ENCODE measurements around the gene SLC38A7. TPM values are rescaled to one million over a fixed set of nuclear protein-coding genes. Genes with fewer than 3 reads are reported as not detected.
"Not testable (repeated sequence)": the region's sequence is repeated elsewhere in the genome, so short reads cannot be mapped to it uniquely, and the experiment has no call there.

The SLC38A7 gene
- total RNA-seq, 3 donors from 2014 or later = 10.4 to 14.5 (median 12.2) TPM

DNA sequence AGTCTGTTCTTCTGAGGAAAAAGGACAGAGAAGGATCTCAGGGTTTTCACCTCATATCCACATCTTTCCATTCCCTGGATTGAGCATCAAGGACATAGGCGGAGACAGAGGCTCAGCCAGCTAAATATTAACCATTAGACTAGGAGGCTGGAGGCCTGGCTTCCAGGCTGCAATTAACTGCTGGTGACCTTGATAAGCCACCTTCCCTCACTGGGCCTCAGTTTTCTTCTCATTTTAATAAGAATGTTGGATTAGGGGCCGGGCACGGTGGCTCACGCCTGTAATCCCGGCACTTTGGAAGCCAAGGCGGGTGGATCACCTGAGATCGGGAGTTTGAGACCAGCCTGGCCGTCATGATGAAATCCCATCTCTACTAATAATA is 29.4 kb downstream of the SLC38A7 start:
- no peaks in the 10 kb centered on the region for H3K9me3 Mint-ChIP-seq
- no peaks in the 10 kb centered on the region for H3K36me3 Mint-ChIP-seq (ENCODE audit: insufficient read depth)
- DNase-seq (no peak), ATAC-seq (no peak)
- H3K4me1 Mint-ChIP-seq (ENCODE audit: low read depth) = no peaks in the 10 kb centered on the region
- no peaks in the 10 kb centered on the region for H3K27me3 Mint-ChIP-seq (ENCODE audit: low read depth)
- no peak overlapping the region for H3K4me3 Mint-ChIP-seq

GRCh38 chr16:58654560-58655214 is 29.9 kb downstream of the SLC38A7 start:
- Mint-ChIP-seq H3K4me3 (no peak overlapping the region), H3K36me3 (ENCODE audit: insufficient read depth) (no peaks in the 10 kb centered on the region), H3K27me3 (ENCODE audit: low read depth) (no peaks in the 10 kb centered on the region), H3K9me3 (no peaks in the 10 kb centered on the region), H3K4me1 (ENCODE audit: low read depth) (no peaks in the 10 kb centered on the region)
- DNase-seq (no peak), ATAC-seq (no peak)

DNA sequence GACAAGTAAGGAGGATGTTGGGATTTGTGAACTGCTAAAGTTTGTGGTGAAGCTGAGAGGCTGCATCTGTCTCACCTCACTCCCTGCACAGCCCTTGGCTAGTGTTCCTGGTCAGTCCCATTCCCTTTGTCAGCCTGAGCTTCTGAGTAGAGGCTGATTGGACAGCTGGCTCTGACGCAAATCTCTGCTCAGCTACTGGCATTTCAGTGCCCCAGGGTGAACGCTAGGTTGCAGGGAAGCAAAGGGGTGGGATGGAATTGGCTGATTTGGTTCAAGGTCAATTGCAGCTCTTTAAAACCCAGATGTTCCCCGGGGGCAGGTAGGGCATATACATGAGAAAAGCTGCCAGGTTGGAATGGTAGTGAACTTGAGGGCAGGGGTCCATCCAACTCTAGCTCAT is 31.8 kb downstream of the SLC38A7 start:
- H3K36me3 Mint-ChIP-seq (ENCODE audit: insufficient read depth) = no peaks in the 10 kb centered on the region
- no peaks in the 10 kb centered on the region for H3K27me3 Mint-ChIP-seq (ENCODE audit: low read depth)
- no peaks in the 10 kb centered on the region for H3K4me1 Mint-ChIP-seq (ENCODE audit: low read depth)
- no peak for ATAC-seq
- no peaks in the 10 kb centered on the region for H3K9me3 Mint-ChIP-seq
- no peak overlapping the region for H3K4me3 Mint-ChIP-seq
- DNase-seq = no peak

- DNase-seq = no peak
- Mint-ChIP-seq H3K36me3 (ENCODE audit: insufficient read depth) (no peaks in the 10 kb centered on the region), H3K4me3 (no peak overlapping the region), H3K9me3 (no peaks in the 10 kb centered on the region), H3K27me3 (ENCODE audit: low read depth) (no peaks in the 10 kb centered on the region), H3K4me1 (ENCODE audit: low read depth) (no peaks in the 10 kb centered on the region)
- ATAC-seq = no peak
These were observed 32.6 kb downstream of the SLC38A7 start for GRCh38 chr16:58651965-58652348.

DNA sequence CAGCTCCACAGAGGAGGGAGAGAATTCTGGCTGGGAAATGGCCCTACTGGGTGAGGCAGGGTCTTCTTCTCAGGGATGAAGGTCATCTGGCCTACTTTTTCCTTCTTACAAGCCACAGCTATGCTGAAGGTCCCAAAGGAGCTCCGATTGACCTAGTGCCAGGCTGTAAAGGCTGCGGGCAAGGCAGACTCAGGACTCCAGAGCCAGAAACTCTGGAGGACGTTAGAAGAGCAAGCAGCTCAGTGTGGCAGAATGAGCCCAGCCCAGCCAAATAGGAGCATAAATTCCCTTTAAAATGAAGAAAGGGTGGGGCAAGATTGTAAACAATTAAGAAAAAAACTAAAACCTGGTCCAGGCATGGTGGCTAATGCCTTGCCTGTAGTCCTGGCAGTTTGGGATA is 34.9 kb downstream of the SLC38A7 start:
- no peak for ATAC-seq
- Mint-ChIP-seq H3K4me3 (no peak overlapping the region), H3K4me1 (ENCODE audit: low read depth) (no peaks in the 10 kb centered on the region), H3K9me3 (no peaks in the 10 kb centered on the region), H3K27me3 (ENCODE audit: low read depth) (no peaks in the 10 kb centered on the region), H3K36me3 (ENCODE audit: insufficient read depth) (no peaks in the 10 kb centered on the region)
- DNase-seq = no peak

GRCh38 chr16:58647107-58647506 is 37.5 kb downstream of the SLC38A7 start:
- H3K36me3 Mint-ChIP-seq (ENCODE audit: insufficient read depth) = no peaks in the 10 kb centered on the region
- no peak overlapping the region for H3K4me3 Mint-ChIP-seq
- no peaks in the 10 kb centered on the region for H3K27me3 Mint-ChIP-seq (ENCODE audit: low read depth)
- no peaks in the 10 kb centered on the region for H3K9me3 Mint-ChIP-seq
- no peak for ATAC-seq
- no peaks in the 10 kb centered on the region for H3K4me1 Mint-ChIP-seq (ENCODE audit: low read depth)
- DNase-seq = no peak

- no peaks in the 10 kb centered on the region for H3K27me3 Mint-ChIP-seq (ENCODE audit: low read depth)
- H3K4me1 Mint-ChIP-seq (ENCODE audit: low read depth) = no peaks in the 10 kb centered on the region
- no peaks in the 10 kb centered on the region for H3K36me3 Mint-ChIP-seq (ENCODE audit: insufficient read depth)
- H3K9me3 Mint-ChIP-seq = no peaks in the 10 kb centered on the region
- no peak overlapping the region for H3K4me3 Mint-ChIP-seq
- no peak for ATAC-seq
- DNase-seq = no peak
These were observed 39.6 kb downstream of the SLC38A7 start for GRCh38 chr16:58644765-58645487.

- H3K27me3 Mint-ChIP-seq (ENCODE audit: low read depth) = no peaks in the 10 kb centered on the region
- no peaks in the 10 kb centered on the region for H3K9me3 Mint-ChIP-seq
- no peaks in the 10 kb centered on the region for H3K4me1 Mint-ChIP-seq (ENCODE audit: low read depth)
- ATAC-seq = no peak
- no peak for DNase-seq
- H3K36me3 Mint-ChIP-seq (ENCODE audit: insufficient read depth) = no peaks in the 10 kb centered on the region
- H3K4me3 Mint-ChIP-seq = no peak overlapping the region
These were observed 40.5 kb downstream of the SLC38A7 start for GRCh38 chr16:58644108-58644507.

GRCh38 chr16:58640949-58641348 is 43.6 kb downstream of the SLC38A7 start:
- Mint-ChIP-seq H3K9me3 (no peaks in the 10 kb centered on the region), H3K4me3 (no peak overlapping the region), H3K27me3 (ENCODE audit: low read depth) (peaks cover 4% of the 10 kb centered on the region), H3K4me1 (ENCODE audit: low read depth) (no peaks in the 10 kb centered on the region), H3K36me3 (ENCODE audit: insufficient read depth) (no peaks in the 10 kb centered on the region)
- ATAC-seq (no peak), DNase-seq (no peak)

GRCh38 chr16:58639836-58640235 is 44.7 kb downstream of the SLC38A7 start:
- Mint-ChIP-seq H3K9me3 (no peaks in the 10 kb centered on the region), H3K4me3 (no peak overlapping the region), H3K36me3 (ENCODE audit: insufficient read depth) (no peaks in the 10 kb centered on the region), H3K27me3 (ENCODE audit: low read depth) (peaks cover 4% of the 10 kb centered on the region), H3K4me1 (ENCODE audit: low read depth) (no peaks in the 10 kb centered on the region)
- no peak for DNase-seq
- no peak for ATAC-seq

DNA sequence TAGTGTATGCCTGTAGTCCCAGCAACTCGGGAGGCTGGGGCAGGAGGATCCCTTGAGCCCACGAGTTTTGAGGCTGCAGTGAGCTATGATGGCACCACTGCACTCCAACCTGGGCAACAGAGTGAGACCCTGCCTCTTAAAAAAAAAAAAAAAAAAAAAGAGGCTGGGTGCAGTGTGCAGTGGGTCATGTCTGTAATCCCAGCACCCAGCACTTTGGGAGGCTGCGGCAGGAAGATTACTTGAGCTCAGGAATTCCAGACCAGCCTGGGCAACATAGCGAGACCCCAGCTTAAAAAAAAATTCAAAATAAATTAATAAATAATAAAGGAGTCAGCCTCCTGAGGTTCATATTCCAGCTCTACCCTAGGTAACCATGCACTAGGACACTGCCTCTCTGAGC is 45.3 kb downstream of the SLC38A7 start:
- H3K4me3 Mint-ChIP-seq = no peak overlapping the region
- peaks cover 4% of the 10 kb centered on the region for H3K27me3 Mint-ChIP-seq (ENCODE audit: low read depth)
- DNase-seq (no peak), ATAC-seq (no peak)
- no peaks in the 10 kb centered on the region for H3K9me3 Mint-ChIP-seq
- H3K4me1 Mint-ChIP-seq (ENCODE audit: low read depth) = no peaks in the 10 kb centered on the region
- H3K36me3 Mint-ChIP-seq (ENCODE audit: insufficient read depth) = no peaks in the 10 kb centered on the region

DNA sequence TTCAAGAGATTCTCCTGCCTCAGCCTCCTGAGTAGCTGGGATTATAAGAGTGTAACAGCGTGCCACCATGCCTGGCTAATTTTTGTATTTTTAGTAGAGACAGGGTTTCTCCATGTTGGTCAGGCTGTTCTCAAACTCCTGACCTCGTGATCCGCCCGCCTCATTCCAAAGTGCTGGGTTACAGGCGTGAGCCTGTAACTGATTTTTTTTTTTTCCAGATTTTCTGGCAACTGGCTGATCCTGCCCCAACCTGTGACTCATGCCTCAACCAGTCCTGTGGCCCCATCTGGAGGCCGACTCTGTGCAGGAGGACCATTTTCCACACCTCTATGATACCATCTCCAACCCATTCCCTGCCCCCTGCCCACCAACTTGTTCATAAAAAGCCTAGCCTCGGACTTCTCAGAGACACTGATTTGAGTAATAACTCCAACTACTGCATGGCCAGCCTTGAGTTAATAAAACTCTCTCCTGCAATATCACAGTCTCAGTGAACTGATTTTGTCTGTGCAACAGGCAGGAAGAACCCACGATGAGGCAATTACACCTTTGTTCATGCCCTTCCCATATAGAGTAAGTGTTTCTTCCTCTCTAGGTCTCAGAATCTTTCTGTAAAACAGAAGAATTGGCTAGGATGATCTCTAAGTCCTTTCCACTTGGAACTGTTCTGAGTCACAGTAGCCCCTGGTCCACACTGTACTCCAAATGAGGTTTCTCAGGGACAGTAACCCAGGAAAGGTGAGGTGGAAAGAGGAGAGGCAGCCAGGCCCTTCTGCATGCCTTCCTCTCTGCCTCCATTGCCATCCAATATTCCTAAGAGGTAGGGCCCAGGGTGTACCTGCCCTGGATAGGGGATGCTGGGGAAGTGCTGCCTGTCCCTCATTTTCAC is 46.2 kb downstream of the SLC38A7 start:
- no peak for DNase-seq

GRCh38 chr16:58637021-58637420 is 47.5 kb downstream of the SLC38A7 start:
- not testable (repeated sequence) for H3K4me1 Mint-ChIP-seq (ENCODE audit: low read depth); H3K9me3 Mint-ChIP-seq; H3K27me3 Mint-ChIP-seq (ENCODE audit: low read depth); H3K36me3 Mint-ChIP-seq (ENCODE audit: insufficient read depth); H3K4me3 Mint-ChIP-seq; DNase-seq; ATAC-seq

More for the DNA sequence above, 46.2 kb downstream of the SLC38A7 start:
- Mint-ChIP-seq H3K4me1 (ENCODE audit: low read depth) (no peaks in the 10 kb centered on the region), H3K4me3 (no peak overlapping the region), H3K9me3 (no peaks in the 10 kb centered on the region), H3K27me3 (ENCODE audit: low read depth) (peaks cover 4% of the 10 kb centered on the region), H3K36me3 (ENCODE audit: insufficient read depth) (no peaks in the 10 kb centered on the region)
- ATAC-seq = no peak

- H3K4me3 Mint-ChIP-seq = no peak overlapping the region
- DNase-seq = no peak
- no peaks in the 10 kb centered on the region for H3K36me3 Mint-ChIP-seq (ENCODE audit: insufficient read depth)
- H3K27me3 Mint-ChIP-seq (ENCODE audit: low read depth) = peaks cover 4% of the 10 kb centered on the region
- H3K9me3 Mint-ChIP-seq = no peaks in the 10 kb centered on the region
- ATAC-seq = no peak
- no peaks in the 10 kb centered on the region for H3K4me1 Mint-ChIP-seq (ENCODE audit: low read depth)
These were observed 48.1 kb downstream of the SLC38A7 start for GRCh38 chr16:58636466-58636865.

Measured in activated T-cell treated with anti-CD3 and anti-CD28 coated beads, Interleukin-2, amount 50 U/mL, for 4 hours (primary cell).